Activated naive CD4-positive, alpha-beta T cell treated with anti-CD3 and anti-CD28 coated beads, Interleukin-2, amount 50 U/mL, for 72 hours (primary cell): ENCODE measurements around the gene CLNK. TPM values are rescaled to one million over a fixed set of nuclear protein-coding genes. Genes with fewer than 3 reads are reported as not detected.

Experiments
- ATAC-seq, 2 donors: fragments of 150-1000 bp; cut with Tn5 transposase; 2 replicates each; pipeline ENCODE4 v1.10.0; 2021; ENCODE audit warnings: mild to moderate bottlenecking in 2 of 2, moderate library complexity in 2 of 2
- DNase-seq, 2 donors: peaks; one replicate each; pipeline ENCODE4 v3.0.0; 2021 to 2022; ENCODE audit warnings: low spot score in 2 of 2
- H3K27ac Mint-ChIP-seq, 2 donors: one replicate each; pipeline ENCODE4 v1.8.0; 2022; ENCODE audit warnings: mild to moderate bottlenecking in 2 of 2, mixed read lengths in 2 of 2
- H3K36me3 Mint-ChIP-seq, 2 donors: one replicate each; pipeline ENCODE4 v1.8.0; 2022; ENCODE audit warnings: mixed read lengths in 2 of 2
- H3K9me3 Mint-ChIP-seq, 2 donors: one replicate each; pipeline ENCODE4 v1.8.0; 2022; ENCODE audit warnings: mixed read lengths in 2 of 2
- total RNA-seq, 2 donors: library from RNA; stranded (reverse); gene quantifications; one replicate each; pipeline ENCODE4 v1.2.3, GENCODE V29; 2022

Gene CLNK
- total RNA-seq, 2 donors from 2014 or later, result 0.39 TPM; not detected in 1

- no peaks in the 10 kb centered on the region for H3K36me3 Mint-ChIP-seq
- DNase-seq, result no peak
- no peaks in the 10 kb centered on the region for H3K9me3 Mint-ChIP-seq
- H3K27ac Mint-ChIP-seq, result no peak overlapping the region
- ATAC-seq, result no peak
Observed at GRCh38 chr4:10706236-10706635, 21.7 kb upstream of the CLNK start.

DNA sequence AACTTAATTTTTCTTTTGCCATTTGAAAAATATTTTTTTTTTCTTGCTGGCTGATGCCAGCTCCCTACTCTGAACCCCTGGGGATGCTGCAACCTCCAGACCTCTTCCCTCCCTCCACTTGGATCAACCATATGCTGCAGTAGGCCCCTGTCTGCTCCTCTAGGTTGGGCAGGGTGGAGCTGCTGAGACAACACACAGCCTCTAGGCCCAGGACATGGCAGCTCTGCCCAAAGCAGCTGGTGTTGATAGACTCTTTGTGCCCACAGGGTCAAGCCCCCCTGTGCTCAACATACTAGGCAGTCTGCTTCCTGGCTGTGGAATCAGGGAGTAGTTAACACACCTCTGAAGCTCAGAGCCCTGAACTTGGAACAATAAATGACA is 19.9 kb upstream of the CLNK start:
- Mint-ChIP-seq H3K27ac (no peak overlapping the region), H3K36me3 (no peaks in the 10 kb centered on the region), H3K9me3 (no peaks in the 10 kb centered on the region)
- no peak for DNase-seq
- ATAC-seq, result no peak

GRCh38 chr4:10703766-10704429 is 19.3 kb upstream of the CLNK start:
- DNase-seq (no peak), ATAC-seq (no peak)
- Mint-ChIP-seq H3K27ac (no peak overlapping the region), H3K36me3 (no peaks in the 10 kb centered on the region), H3K9me3 (peaks cover 0 to 4% of the 10 kb centered on the region in 2 donors)

GRCh38 chr4:10703156-10703555 is 18.6 kb upstream of the CLNK start:
- DNase-seq (no peak), ATAC-seq (no peak)
- H3K27ac Mint-ChIP-seq, result no peak overlapping the region

DNA sequence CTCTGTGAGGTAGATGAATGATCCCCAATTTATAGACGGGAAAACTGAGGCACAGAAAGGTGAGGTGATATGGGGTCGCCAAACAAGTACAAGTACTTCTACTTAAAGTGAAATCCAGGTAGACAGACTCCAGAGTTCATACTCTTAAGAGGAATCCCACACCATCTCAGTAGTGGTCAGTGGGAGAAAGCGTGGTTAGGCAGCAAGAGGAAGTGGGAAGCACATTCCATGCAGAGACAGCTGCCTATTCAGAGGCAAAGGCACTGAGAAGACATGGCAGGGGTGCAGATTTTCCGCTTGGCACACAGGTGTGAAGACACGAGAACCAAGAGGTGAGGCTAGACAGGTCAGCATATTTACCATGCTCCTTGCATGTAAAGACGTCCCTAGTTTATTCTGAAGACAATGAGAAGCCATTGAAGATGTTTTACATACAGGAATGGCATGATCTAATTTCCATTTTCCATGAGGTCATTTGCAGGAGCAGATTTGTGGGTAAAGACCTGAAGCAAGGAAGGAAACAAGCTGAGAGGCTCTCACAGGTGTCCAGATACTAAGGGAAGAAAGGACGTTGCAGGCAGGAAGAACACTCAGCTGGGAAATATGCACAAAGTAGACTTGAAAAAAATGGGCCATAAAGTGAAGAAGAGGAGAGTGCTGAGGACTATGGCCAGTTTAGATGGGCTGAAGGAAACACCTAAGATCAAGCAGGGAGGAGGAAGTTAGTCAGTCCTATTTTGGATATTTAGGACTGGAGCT is 17.3 kb upstream of the CLNK start:
- no peaks in the 10 kb centered on the region for H3K36me3 Mint-ChIP-seq
- DNase-seq, result no peak
- H3K9me3 Mint-ChIP-seq, result peaks cover 0 to 4% of the 10 kb centered on the region in 2 donors
- H3K27ac Mint-ChIP-seq, result no peak overlapping the region
- no peak for ATAC-seq

More at GRCh38 chr4:10703156-10703555, 18.6 kb upstream of the CLNK start:
- no peaks in the 10 kb centered on the region for H3K36me3 Mint-ChIP-seq
- H3K9me3 Mint-ChIP-seq, result peaks cover 0 to 4% of the 10 kb centered on the region in 2 donors

GRCh38 chr4:10701161-10701560 is 16.6 kb upstream of the CLNK start:
- ATAC-seq, result no peak
- Mint-ChIP-seq H3K36me3 (no peaks in the 10 kb centered on the region), H3K27ac (no peak overlapping the region), H3K9me3 (peaks cover 0 to 4% of the 10 kb centered on the region in 2 donors)
- DNase-seq, result no peak

GRCh38 chr4:10698172-10698571 is 13.6 kb upstream of the CLNK start:
- DNase-seq (no peak), ATAC-seq (no peak)
- no peak overlapping the region for H3K27ac Mint-ChIP-seq
- H3K9me3 Mint-ChIP-seq, result peaks cover 0 to 4% of the 10 kb centered on the region in 2 donors
- no peaks in the 10 kb centered on the region for H3K36me3 Mint-ChIP-seq

DNA sequence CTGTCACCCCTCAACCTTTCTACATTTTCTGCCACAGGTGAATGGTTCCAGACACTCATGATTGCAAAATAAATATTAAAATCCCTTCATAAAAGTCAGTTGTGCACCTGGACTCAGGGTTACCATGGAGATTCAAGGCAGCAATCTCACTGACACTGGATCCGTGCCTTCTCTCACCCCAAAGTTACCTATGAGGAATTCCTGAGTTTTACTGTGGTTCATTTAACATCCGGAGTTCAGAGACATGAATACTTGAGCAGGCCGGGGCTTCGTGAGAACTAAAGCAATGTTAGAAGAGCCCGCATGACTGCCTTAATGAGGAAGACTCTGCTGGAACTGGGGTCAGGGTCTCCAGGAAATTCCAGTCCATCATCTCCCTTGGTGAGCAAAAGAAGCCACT is 12.5 kb upstream of the CLNK start:
- H3K27ac Mint-ChIP-seq, result no peak overlapping the region
- H3K9me3 Mint-ChIP-seq, result peaks cover 0 to 4% of the 10 kb centered on the region in 2 donors
- no peaks in the 10 kb centered on the region for H3K36me3 Mint-ChIP-seq
- no peak for DNase-seq
- ATAC-seq, result no peak

GRCh38 chr4:10696253-10696652 is 11.7 kb upstream of the CLNK start:
- no peak for ATAC-seq
- H3K36me3 Mint-ChIP-seq, result no peaks in the 10 kb centered on the region
- H3K27ac Mint-ChIP-seq, result no peak overlapping the region
- DNase-seq, result no peak
- H3K9me3 Mint-ChIP-seq, result peaks cover 0 to 4% of the 10 kb centered on the region in 2 donors

DNA sequence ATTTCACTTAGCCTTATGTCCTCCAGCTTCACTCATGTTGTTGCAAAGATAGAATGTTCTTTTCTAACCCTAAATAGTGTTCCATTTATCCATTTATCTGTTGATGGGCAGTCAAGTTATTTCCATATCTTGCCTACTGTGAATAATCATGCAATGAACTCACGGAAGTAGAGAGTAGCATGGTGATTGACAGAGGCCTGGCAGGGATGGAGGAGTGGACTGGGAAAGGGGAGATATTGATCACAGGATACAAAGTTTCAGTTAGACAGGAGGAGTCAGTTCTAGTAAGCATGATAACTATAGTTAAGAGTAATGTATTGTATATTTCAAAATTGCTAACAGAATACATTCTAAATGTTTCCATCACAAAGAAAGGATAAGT is 10.3 kb upstream of the CLNK start:
- DNase-seq, result no peak
- Mint-ChIP-seq H3K27ac (no peak overlapping the region), H3K36me3 (no peaks in the 10 kb centered on the region), H3K9me3 (peaks cover 0 to 4% of the 10 kb centered on the region in 2 donors)
- no peak for ATAC-seq

DNA sequence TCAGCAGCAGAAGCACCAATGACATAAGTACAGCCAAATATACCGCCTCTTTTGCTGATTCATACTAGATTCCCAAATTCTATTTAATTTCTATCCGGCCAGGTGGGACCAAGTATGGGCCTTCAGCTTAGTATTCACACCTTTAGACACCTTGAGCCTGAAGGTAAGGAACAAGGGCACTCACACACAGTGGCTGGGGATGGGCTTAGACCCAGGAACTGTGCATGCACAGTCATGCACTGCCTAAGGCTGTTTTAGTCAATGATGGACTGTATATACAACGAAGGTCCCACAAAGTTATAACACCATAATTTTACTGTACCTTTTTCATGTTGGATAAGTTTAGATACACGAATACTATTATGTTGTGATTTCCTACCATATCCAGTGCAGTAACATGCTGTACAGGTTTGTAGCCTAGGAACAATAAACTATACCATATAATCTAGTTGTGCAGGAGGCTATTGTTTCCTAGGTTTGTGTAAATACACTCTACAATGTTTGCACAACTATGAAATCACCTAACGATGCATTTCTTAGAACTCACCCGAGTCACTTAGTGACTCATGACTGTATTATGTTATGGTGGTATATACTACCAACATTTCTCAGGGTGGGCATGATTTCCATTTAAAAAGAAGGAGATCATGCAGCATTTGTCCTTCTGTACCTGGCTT is 9.7 kb upstream of the CLNK start:
- ATAC-seq, result peak in 1 of 2 donors; percentile 30
- Mint-ChIP-seq H3K36me3 (no peaks in the 10 kb centered on the region), H3K9me3 (peaks cover 0 to 4% of the 10 kb centered on the region in 2 donors), H3K27ac (no peak overlapping the region)
- no peak for DNase-seq

DNA sequence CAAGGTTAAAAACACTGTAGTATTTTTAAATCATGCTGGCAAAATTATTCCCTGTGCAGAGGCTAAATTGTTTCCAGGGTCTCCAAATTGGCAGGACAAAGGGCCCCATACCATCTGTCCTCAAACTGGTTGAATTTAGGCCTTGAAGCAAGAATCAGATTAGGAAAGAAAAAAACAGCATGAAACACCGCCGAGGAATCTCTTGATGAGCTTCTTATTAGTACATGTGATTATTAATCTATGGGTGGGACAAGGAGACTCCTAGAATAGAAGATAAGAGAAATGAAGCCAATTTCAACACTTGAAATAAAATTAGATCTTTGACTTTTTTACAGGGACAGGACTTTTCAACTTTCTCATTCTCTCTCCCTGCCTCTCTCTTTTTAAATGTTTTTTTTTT is 7.1 kb upstream of the CLNK start:
- no peaks in the 10 kb centered on the region for H3K36me3 Mint-ChIP-seq
- ATAC-seq (no peak), DNase-seq (no peak)
- no peaks in the 10 kb centered on the region for H3K9me3 Mint-ChIP-seq
- H3K27ac Mint-ChIP-seq, result no peak overlapping the region

- H3K9me3 Mint-ChIP-seq, result no peaks in the 10 kb centered on the region
- ATAC-seq (no peak), DNase-seq (no peak)
- no peaks in the 10 kb centered on the region for H3K36me3 Mint-ChIP-seq
- peak overlapping the region in 1 of 2 donors; percentile 7 for H3K27ac Mint-ChIP-seq
Observed at GRCh38 chr4:10690185-10690907, 5.8 kb upstream of the CLNK start.

DNA sequence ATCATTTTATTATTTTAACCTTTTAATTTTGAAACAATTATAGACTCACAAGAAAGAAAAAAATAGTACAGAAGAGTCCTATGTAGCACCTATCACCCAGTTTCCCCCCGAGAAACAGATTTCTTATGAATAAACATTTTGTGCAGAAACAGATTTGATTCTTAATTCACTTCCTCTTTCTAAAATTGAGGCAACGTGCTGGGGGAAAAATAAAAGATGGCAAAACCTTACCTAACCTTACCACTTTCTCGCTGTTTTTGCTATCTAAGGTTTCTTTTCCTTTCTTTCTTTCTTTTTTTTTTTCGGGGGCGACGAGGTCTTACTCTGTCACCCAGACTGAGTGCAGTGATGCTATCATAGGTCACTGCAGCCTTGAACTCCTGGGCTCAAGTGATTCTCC is 4.3 kb upstream of the CLNK start:
- H3K36me3 Mint-ChIP-seq, result no peaks in the 10 kb centered on the region

DNA sequence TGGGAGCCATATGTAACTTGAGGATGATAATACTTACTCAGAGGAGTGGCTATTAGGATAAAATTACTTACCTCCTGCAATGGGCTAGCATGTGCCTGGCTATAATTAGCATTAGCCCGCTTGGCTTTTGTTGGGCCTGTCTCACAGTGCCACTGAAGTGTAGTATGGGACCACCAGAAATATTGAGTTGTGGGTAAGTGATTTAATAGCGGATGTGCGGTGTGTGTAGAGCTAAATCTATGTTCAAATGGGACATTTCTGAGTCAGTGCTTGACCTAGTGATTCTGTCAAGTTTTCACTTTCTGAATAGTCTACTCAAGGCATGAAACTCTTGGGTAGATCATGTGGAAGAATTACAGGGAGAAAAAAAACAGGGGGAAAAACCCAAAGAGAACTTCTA is 3.5 kb upstream of the CLNK start:
- no peak for ATAC-seq
- H3K36me3 Mint-ChIP-seq, result no peaks in the 10 kb centered on the region
- no peak for DNase-seq
- H3K9me3 Mint-ChIP-seq, result no peaks in the 10 kb centered on the region
- no peak overlapping the region for H3K27ac Mint-ChIP-seq

More for the DNA sequence above, 4.3 kb upstream of the CLNK start:
- Mint-ChIP-seq H3K9me3 (no peaks in the 10 kb centered on the region), H3K27ac (no peak overlapping the region)
- no peak for ATAC-seq
- DNase-seq, result no peak

DNA sequence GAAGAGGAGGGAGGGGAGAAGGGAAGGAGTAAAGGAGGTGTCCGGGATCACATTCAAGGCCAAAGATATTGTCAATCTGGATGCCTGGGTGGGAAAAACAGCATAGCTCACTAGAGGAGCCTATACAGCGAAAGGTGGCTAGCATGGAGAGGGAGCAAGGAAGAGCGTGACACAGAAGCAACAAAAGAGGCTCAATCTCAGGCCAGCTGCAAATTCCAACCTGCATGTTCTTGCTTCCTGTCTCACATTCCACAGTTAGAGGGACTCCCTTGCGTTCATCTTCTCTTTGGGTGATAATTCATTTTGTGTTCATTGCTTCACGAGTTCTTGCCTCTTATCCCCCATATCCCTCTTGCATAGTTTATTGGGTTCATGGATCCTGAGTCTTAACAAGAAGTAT is 3.0 kb upstream of the CLNK start:
- DNase-seq (no peak), ATAC-seq (no peak)
- H3K27ac Mint-ChIP-seq, result no peak overlapping the region
- no peaks in the 10 kb centered on the region for H3K9me3 Mint-ChIP-seq
- no peaks in the 10 kb centered on the region for H3K36me3 Mint-ChIP-seq

DNA sequence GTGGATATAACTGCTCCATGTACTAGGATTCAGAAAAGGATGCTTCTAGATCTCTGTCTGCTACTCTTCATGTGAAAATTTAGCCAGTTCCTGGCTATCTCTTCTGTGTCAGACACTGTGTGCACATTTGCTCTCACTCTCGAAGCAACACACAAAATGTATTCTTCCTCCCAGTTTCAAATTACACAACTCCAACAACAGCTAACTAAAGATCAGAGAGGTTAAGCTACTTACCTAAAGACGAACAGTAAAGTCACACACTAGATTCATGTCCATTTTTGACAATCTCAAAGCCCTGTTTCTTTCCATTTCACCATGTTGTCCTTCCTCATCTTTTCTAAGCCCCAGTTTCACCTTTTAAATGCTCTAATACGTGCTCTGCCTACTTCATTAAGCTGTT is 2.2 kb downstream of the CLNK start:
- no peaks in the 10 kb centered on the region for H3K36me3 Mint-ChIP-seq
- H3K27ac Mint-ChIP-seq, result no peak overlapping the region
- no peak for ATAC-seq
- H3K9me3 Mint-ChIP-seq, result peaks cover 0 to 8% of the 10 kb centered on the region in 2 donors
- DNase-seq, result no peak
